HEK293T (cell line): Measurements from ENCODE around the gene ZNF274.

Experiments
- ARNT ChIP-seq: fragments of 450-650 bp; IDR thresholded peaks from 2 replicates; pipeline ENCODE4 v1.6.1; 2017; ENCODE audit warnings: mild to moderate bottlenecking
- HDGF ChIP-seq: fragments of 450-650 bp; IDR thresholded peaks from 2 replicates; pipeline ENCODE4 v1.6.1; 2017; ENCODE audit warnings: antibody characterized with exemption, borderline replicate concordance
- L3MBTL2 ChIP-seq: fragments of 450-650 bp; conservative IDR thresholded peaks from 2 replicates; pipeline ENCODE4 v1.6.1; 2016; ENCODE audit warnings: mild to moderate bottlenecking
- SP1 ChIP-seq: fragments of 450-650 bp; IDR thresholded peaks from 2 replicates; pipeline ENCODE4 v1.6.1; 2017

DNA sequence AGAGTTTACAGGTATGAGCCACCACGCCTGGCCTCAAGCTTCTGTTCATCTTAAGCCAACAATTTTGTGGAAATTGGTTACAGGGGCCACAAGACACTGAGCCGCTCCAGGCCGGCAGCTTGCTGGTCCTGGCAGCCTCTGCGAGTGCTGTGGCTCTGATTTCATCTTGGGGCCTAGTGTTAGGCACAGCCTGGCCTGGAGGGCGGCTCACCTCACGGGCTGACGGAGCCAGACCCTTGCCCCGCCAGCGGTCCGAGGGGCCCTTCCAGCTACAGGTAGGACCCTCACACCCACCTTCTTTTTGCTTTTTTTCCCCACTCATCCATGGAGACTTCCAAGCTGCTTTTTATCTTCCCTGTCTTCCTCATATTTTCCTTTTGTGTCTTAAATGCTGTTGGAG is 54.5 kb downstream of the ZNF274 start:
- TF ChIP-seq L3MBTL2, result no peak
- no peak for TF ChIP-seq HDGF
- TF ChIP-seq ARNT, result no peak
- TF ChIP-seq SP1, result no peak
